Astrocyte (in vitro differentiated cells and primary cell): ENCODE measurements around the gene ANKRD2.

ENCODE experiments used
- CTCF ChIP-seq: IDR thresholded peaks from 2 replicates; pipeline ENCODE4 v1.5.1; 2011; ENCODE audit warnings: low read depth, mild to moderate bottlenecking, inconsistent platforms, low read length, moderate library complexity; ENCODE audit not compliant: insufficient read depth
- EZH2 ChIP-seq: IDR thresholded peaks from 2 replicates; pipeline ENCODE4 v1.6.1; 2012; ENCODE audit warnings: mild to moderate bottlenecking, low read length, inconsistent platforms; ENCODE audit not compliant: insufficient read depth

DNA sequence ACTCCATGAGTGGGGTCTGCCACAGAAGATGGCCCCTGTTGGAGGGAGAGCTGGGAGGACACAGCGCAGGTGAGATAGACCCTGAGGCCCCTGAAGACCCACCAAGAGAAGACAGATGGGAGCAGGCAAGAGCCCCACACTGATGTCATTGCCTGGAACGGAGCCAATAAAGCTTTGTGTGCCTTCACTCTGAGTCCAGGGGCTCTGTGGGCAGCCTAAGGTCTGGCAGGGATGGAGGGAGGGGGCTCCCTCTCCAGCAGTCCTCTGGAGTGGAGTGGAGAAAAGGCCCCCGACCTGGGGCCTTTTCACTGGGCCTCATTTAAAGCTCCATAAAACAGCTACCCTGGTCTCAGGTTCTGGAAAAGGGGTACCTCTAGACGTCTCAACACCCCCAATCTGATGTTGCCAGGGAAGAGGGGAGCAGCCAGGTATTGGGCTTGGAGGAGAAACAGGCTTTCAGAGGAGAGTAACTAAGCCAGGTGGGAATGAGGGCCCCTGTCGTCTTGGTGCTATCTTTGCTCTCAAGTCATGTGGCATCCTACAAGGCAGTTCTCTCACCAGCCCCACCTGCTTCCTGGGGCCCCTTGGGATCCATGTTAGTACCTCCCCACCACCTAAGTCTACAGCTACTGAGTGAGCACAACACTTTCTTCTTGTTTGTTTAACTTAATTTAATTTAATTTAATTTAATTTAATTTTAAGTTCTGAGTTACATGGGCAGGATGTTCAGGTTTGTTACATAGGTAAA lies 18.3 kb downstream of the ANKRD2 start:
- TF ChIP-seq EZH2, result no peak
- TF ChIP-seq CTCF, result no peak
